Kidney epithelial cell (primary cell): ENCODE data around the gene EXOC3L4. TPM values are rescaled to one million over a fixed set of nuclear protein-coding genes. Genes with fewer than 3 reads are reported as not detected.

Experiments
- DNase-seq: peaks from one replicate; pipeline ENCODE4 v3.0.0-alpha.2; 2010; ENCODE audit warnings: low read depth
- H3K27me3 ChIP-seq: 2 replicates; pipeline ENCODE4 v1.6.0; 2011; ENCODE audit warnings: low read length; ENCODE audit not compliant: control insufficient read depth, insufficient read depth
- H3K36me3 ChIP-seq: 2 replicates; pipeline ENCODE4 v1.5.1; 2011; ENCODE audit warnings: low read length; ENCODE audit not compliant: control insufficient read depth, insufficient read depth
- H3K4me3 ChIP-seq: 2 replicates; pipeline ENCODE4 v1.5.1; 2011; ENCODE audit warnings: low read depth, mild to moderate bottlenecking, control low read depth, low read length
- total RNA-seq: library from RNA; depleted of rRNA; stranded (reverse); fragments of >200 nt; gene quantifications from 2 replicates; pipeline ENCODE4 v1.2.3, GENCODE V29; 2015
- TF ChIP-seq, protein P1 (sequence below): IDR thresholded peaks from 2 replicates; pipeline ENCODE4 v1.5.1; 2011; ENCODE audit warnings: mild to moderate bottlenecking, moderate library complexity, low read length, control low read depth, inconsistent platforms; ENCODE audit not compliant: insufficient read depth, poor library complexity, severe bottlenecking

Gene EXOC3L4
- total RNA-seq, 1 donor from 2014 or later = 0.46 TPM

DNA sequence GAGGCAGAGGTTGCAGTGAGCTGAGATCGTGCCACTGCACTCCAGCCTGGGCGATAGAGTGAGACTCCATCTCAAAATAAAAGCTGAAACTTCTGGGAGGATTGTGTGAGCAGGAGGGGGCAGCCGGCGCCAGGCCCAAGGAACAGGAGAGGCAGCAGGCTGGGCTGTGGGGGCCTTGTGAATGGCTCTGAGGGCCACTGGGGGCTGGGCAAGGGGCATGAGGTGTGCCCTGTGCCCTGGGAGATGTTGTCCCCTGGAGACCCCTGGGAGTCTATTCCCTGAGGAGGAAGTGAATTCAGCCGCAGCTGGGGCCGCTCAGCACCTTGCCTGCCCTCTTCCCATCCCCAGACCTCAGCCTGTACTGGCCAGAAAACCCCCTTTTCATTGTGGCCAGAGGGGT, 5.6 kb upstream of the EXOC3L4 start:
- H3K4me3 ChIP-seq = no peak overlapping the region
- DNase-seq = no peak
- peaks cover 20% of the 10 kb centered on the region for H3K27me3 ChIP-seq
- TF ChIP-seq, protein P1, sequence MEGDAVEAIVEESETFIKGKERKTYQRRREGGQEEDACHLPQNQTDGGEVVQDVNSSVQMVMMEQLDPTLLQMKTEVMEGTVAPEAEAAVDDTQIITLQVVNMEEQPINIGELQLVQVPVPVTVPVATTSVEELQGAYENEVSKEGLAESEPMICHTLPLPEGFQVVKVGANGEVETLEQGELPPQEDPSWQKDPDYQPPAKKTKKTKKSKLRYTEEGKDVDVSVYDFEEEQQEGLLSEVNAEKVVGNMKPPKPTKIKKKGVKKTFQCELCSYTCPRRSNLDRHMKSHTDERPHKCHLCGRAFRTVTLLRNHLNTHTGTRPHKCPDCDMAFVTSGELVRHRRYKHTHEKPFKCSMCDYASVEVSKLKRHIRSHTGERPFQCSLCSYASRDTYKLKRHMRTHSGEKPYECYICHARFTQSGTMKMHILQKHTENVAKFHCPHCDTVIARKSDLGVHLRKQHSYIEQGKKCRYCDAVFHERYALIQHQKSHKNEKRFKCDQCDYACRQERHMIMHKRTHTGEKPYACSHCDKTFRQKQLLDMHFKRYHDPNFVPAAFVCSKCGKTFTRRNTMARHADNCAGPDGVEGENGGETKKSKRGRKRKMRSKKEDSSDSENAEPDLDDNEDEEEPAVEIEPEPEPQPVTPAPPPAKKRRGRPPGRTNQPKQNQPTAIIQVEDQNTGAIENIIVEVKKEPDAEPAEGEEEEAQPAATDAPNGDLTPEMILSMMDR = no peak
- no peaks in the 10 kb centered on the region for H3K36me3 ChIP-seq

DNA sequence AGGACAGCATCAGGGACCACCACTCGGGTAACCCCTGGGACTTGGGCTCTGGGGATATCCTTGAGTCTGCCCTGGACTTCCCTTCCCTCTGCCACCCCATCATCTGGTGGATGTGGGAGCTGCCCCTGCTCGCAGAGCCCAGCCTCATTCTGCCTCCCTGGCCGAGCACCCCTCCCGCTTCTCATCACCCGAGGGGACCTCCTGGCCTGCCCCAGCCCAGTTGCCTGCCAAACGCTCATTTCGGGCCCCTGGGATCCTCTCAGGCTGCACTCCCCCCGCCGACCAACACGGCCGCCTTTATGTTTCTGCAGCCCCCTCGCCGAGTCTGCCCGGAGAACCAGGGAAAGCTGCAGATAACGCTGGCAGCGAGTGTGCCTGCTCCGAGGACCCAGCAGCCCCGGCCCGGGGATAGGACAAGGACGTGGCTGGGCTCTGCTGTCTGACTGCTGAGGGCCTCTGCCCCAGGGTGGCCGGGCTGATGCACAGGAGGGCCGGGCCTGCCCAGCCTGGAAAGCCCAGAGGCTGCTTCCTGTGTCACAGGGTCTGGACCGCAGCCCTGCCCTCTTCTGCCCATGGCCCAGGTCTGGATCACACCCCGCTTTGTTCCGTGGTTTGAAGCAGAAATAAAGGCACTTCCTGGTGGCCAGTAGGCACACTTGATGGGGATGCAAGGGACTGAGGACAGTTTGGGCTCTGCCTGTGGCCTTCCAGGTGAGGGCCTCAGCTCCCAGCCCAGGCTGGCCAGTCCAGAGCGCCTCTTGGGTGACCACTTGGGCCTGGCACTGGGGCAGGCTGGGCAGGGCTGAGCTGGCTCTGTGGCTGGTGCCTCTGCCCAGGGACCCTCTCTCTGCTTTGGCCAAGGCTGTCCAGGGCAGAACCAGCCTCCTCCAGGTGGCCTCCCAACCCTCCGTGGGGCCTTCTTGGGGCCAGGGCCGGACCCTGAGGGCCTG, 4.9 kb upstream of the EXOC3L4 start:
- Histone ChIP-seq H3K36me3 (no peaks in the 10 kb centered on the region), H3K4me3 (no peak overlapping the region), H3K27me3 (peaks cover 13% of the 10 kb centered on the region)
- DNase-seq = no peak
- TF ChIP-seq, protein P1 = no peak

DNA sequence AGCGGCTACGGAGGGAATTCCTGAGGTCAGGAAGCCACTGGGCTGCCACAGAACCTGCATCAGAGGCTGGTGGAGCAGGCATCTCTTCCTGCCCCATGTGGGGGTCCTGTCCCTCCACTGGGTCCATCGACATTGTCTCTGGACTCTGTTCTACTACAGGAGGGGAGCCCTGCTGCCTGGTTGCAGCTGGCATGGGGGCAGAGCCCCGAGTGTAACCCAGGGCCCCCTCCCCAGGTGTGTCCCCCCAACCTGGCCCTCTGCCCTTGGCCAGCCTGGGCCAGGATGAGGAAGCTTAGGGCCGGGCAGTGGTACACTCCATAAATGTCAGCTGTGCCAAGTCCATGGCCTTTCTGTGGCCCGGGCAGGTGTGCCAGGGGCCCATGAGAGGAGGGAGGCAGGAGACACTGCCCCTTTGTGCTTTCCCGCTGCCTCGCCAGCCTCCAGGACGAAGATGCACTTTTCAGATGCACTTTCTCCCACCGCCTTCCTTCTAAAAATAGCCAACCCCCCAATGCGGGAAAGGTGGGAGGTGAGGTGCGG, 4.0 kb upstream of the EXOC3L4 start:
- DNase-seq = no peak
- TF ChIP-seq, protein P1 = no peak
- Histone ChIP-seq H3K4me3 (no peak overlapping the region), H3K27me3 (peaks cover 4% of the 10 kb centered on the region), H3K36me3 (no peaks in the 10 kb centered on the region)

- DNase-seq = no peak
- peak overlapping the region; percentile 29 for H3K4me3 ChIP-seq
- H3K36me3 ChIP-seq = no peaks in the 10 kb centered on the region
- H3K27me3 ChIP-seq = no peaks in the 10 kb centered on the region
- TF ChIP-seq, protein P1 = peak; percentile 27
Observed at GRCh38 chr14:103091041-103091882, 3.3 kb upstream of the EXOC3L4 start.

DNA sequence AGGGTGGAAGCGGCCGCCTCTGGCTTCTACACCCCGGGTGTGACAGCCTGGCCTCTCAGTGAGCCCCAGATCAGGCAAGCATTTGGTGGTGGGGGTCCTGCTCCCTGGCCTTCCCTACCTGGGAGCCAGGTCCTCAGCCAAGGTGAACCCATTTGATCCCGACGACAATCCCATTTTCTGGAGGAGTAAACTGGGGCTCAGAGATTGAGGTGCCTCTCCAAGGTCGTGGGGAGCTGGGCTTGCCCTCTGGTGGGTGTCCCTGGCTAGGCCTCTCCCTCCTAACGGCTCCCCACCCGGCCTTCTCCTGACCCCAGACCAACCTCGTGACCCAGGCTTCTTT, 2.7 kb upstream of the EXOC3L4 start:
- DNase-seq = no peak
- H3K4me3 ChIP-seq = peak overlapping the region; percentile 29
- H3K36me3 ChIP-seq = no peaks in the 10 kb centered on the region
- no peaks in the 10 kb centered on the region for H3K27me3 ChIP-seq
- TF ChIP-seq, protein P1 = no peak
